Bronchial epithelial cell (primary cell): ENCODE results near the gene P4HB. TPM values are rescaled to one million over a fixed set of nuclear protein-coding genes. Genes with fewer than 3 reads are reported as not detected.
A peak's percentile ranks its signal among the peaks of the same experiment; 100 is the strongest.

Experiments
- DNase-seq: peaks from one replicate; pipeline ENCODE4 v3.0.0-alpha.2; 2010; ENCODE audit warnings: low read depth
- FAIRE-seq: peaks from 2 replicates; lab custom pipeline; 2011; peaks lifted over from hg19 to GRCh38; lab: Jason Lieb, UNC
- H3K27me3 ChIP-seq: 2 replicates; pipeline ENCODE4 v1.5.1; 2011; ENCODE audit warnings: low read length; ENCODE audit not compliant: control insufficient read depth, insufficient read depth
- H3K36me3 ChIP-seq: 2 replicates; pipeline ENCODE4 v1.5.1; 2011; ENCODE audit warnings: low read length; ENCODE audit not compliant: control insufficient read depth, insufficient read depth
- H3K4me3 ChIP-seq: 2 replicates; pipeline ENCODE4 v1.5.1; 2011; ENCODE audit warnings: mild to moderate bottlenecking, low read depth, low read length, control low read depth
- total RNA-seq: library from RNA; depleted of rRNA; stranded (reverse); fragments of >200 nt; gene quantifications from 2 replicates; pipeline ENCODE4 v1.2.1, GENCODE V29; 2014
- TF ChIP-seq, protein P1 (sequence below): IDR thresholded peaks from 2 replicates; pipeline ENCODE4 v1.5.1; 2011; ENCODE audit warnings: mild to moderate bottlenecking, moderate library complexity, low read length, control low read depth, inconsistent platforms; ENCODE audit not compliant: insufficient read depth, severe bottlenecking

The P4HB gene
- total RNA-seq, 1 donor from 2014 or later = 673 TPM

DNA sequence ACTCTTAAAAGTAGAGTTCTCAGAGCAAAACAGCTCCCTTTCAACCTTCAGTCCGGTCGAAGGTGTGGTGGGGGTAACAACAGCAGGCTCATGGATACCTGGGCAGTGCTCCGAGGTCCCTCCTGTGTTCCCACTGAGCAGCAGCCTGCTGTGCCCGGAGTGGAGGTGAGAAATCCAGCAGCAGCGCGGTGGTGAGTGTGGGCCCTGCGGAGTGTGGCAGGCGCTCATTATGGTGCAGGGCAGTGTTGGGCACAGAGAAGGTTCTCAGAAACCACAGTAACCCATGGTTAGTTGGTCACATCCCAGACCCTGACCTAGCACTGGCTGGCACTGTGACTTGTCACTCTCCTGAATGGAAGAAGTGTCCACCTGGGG, 5.0 kb upstream of the P4HB start:
- DNase-seq (no peak), FAIRE-seq (no peak)
- H3K27me3 ChIP-seq = no peaks in the 10 kb centered on the region
- H3K36me3 ChIP-seq = peaks cover 34% of the 10 kb centered on the region
- TF ChIP-seq, protein P1, sequence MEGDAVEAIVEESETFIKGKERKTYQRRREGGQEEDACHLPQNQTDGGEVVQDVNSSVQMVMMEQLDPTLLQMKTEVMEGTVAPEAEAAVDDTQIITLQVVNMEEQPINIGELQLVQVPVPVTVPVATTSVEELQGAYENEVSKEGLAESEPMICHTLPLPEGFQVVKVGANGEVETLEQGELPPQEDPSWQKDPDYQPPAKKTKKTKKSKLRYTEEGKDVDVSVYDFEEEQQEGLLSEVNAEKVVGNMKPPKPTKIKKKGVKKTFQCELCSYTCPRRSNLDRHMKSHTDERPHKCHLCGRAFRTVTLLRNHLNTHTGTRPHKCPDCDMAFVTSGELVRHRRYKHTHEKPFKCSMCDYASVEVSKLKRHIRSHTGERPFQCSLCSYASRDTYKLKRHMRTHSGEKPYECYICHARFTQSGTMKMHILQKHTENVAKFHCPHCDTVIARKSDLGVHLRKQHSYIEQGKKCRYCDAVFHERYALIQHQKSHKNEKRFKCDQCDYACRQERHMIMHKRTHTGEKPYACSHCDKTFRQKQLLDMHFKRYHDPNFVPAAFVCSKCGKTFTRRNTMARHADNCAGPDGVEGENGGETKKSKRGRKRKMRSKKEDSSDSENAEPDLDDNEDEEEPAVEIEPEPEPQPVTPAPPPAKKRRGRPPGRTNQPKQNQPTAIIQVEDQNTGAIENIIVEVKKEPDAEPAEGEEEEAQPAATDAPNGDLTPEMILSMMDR = no peak
- no peak overlapping the region for H3K4me3 ChIP-seq

DNA sequence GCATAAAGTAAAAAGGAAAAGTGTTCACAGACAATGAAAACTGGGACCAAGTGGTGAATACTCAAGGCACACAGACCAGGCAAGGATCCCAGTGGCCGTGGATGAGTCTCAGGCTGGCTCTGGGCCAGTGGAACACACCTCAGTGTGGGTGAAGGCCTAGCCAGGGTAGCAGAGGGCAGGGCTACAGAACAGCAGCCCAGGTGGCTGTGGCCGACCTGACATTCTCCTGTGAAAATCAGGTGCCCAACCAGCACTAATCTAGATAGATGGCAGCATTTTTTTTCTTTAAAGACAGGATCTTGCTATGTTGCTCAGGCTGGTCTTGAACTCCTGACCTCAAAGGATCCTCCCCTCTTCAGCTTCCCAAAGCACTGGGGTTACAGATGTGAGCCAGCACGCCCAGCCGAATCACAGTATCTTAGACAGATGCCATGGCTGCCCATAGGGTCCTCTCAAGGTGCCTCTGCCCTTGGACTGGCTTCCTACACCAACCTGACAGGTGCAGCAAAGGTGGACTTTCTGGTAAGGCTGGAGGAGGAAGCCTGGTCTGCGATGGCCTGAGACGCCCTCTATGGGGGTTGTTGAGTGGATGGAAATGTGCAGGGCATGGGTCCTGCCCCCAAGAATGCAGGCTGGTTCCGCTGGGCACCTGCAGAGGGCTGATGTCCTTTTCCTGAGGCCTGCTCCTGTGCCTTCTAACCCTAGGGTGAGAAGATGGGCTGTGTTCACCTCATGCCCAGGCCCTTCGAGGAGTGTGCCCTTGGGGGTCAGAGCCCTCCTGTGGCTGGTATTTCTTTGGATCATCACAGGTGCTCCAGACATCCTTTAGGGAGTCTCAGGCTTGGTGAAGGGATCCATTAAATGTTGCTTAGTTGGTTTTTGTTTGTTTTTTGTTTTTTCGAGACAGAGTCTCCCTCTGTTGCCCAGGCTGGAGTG, 3.8 kb upstream of the P4HB start:
- Histone ChIP-seq H3K27me3 (no peaks in the 10 kb centered on the region), H3K36me3 (peaks cover 30% of the 10 kb centered on the region), H3K4me3 (no peak overlapping the region)
- FAIRE-seq (no peak), DNase-seq (no peak)
- TF ChIP-seq, protein P1 = no peak

DNA sequence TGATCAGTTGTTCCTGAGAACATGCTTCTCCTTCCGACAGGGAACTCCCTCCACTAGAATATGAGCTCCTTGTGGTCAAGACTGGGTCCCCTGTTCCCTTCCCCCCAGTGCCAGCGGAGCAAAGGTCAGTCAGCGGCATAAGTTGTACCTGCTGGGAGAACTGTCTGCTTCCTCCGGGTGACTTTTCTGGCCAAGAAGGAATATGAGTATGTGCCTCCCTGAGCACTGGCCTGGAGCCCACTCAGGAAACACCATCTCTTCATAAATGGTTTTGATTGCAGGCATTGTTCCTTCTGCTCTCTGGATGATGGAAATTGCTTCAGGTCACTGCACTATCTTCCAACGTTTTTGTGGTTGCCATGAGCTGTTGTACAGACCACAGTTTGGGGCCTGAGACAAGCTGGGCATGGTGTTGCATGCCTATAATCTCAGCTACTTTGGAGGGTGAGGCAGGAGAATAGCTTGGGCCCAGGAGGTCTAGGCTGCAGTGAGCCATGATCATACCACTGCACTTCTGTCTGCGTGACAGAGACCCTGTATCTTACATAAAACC, 2.9 kb upstream of the P4HB start:
- H3K27me3 ChIP-seq = no peaks in the 10 kb centered on the region
- FAIRE-seq (no peak), DNase-seq (no peak)
- TF ChIP-seq, protein P1 = no peak
- H3K4me3 ChIP-seq = no peak overlapping the region
- H3K36me3 ChIP-seq = peaks cover 32% of the 10 kb centered on the region

DNA sequence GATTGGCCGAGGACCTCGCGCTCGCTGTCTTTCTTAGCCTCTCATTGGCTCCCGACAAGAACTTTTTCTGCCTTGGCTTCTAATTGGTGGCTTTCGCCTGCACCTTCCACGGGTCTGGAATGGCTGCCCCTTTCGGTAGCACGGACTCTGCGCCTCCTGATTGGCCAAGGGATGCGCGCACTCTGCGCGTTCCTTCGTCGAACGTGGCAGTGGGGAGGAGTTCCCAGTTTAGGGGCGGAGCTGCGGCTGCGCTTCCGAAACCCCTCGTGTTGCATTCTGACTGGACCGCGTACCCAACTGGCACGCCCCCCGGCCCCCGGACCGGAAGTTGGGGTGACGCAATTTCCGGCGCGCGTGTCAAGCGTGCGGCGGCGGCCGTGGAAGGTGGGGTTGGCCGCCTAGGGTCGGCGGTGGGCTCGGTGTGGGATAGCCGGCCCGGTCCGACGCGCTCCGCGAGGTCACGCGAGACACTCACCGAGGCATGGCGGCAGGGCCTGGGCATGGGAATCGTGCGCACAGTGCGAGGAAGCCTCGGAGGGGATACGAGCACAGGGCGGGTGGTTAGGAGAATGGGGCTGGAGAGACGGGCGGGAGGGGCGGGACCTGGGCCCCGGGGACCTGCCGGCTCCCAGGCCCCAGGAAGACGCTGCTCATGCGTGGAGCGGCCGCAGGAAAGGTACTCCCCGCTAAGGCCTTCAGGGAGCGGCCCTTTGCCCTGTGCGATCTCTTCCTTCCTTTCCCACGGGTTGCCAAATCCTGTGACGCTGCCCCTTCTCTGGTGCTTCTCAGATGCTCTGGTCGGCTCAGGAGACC, 627 bp upstream of the P4HB start:
- Histone ChIP-seq H3K36me3 (peaks cover 33% of the 10 kb centered on the region), H3K4me3 (peak overlapping the region; percentile 76), H3K27me3 (no peaks in the 10 kb centered on the region)
- TF ChIP-seq, protein P1 = no peak
- DNase-seq (peak; percentile 100), FAIRE-seq (peak; percentile 94)

DNA sequence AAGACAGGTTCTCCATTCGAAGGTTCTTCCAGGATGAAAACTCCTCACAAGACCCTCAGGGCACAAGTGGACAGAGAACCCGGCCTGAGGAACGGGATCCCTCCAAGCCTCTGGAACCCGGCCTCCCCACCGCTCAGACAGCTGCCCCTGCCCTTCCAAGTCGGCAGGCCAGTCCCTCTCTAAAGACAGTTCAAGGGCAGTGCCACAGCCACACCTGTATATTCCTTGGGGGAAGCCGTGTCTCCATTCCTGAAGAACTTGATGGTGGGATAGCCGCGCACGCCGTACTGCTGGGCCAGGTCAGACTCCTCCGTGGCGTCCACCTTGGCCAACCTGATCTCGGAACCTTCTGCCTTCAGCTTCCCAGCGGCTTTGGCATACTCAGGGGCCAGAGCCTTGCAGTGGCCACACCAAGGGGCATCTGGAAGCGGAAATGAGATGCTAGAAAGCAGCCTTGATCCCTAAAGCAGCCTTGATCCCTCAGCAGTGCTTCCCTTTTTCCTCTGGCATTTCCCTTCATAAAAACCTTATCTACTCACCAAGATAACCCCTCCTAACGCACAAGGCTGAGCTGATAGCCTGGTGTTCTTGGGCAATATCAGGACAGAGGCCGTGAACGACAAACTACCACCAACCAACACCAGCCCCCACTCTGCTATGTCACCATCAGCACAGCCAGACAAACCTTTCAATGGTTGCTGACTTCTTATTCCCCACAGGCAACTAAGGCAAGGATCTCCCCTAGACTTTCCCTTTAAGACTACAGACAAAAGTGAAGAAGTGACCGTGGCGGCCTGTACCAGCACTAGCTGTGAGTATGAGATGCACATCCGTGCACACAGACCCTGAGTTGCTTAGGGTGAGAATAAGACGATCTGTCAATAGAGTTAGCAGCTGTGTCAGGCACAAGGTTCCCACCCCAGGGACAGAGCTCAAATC, 1.1 kb downstream of the P4HB start:
- TF ChIP-seq, protein P1 = no peak
- no peak for DNase-seq
- no peak for FAIRE-seq
- H3K4me3 ChIP-seq = peak overlapping the region; percentile 81
- no peaks in the 10 kb centered on the region for H3K27me3 ChIP-seq
- H3K36me3 ChIP-seq = peaks cover 33% of the 10 kb centered on the region
